HCT116 (cell line): ENCODE results near the gene UVSSA.

Experiments
- CTCF ChIP-seq, 3 experiments: fragments of 200-600 bp in 1 of 3; sonication (generic) in 1 of 3; IDR thresholded peaks in 2 of 3; conservative IDR thresholded peaks in 1 of 3; 2 replicates each; pipeline ENCODE4 v1.5.1; 2012 to 2017; ENCODE audit warnings: low read depth in 2 of 3, low read length in 2 of 3, antibody characterized with exemption in 1 of 3, borderline replicate concordance in 1 of 3, control low read depth in 1 of 3, mild to moderate bottlenecking in 1 of 3, mixed read lengths in 1 of 3, mixed run types in 1 of 3, moderate library complexity in 1 of 3; ENCODE audit not compliant: insufficient read depth in 1 of 3
- EZH2 ChIP-seq: fragments of 200-600 bp; sonication (generic); IDR thresholded peaks from 2 replicates; pipeline ENCODE4 v1.6.1; 2017; ENCODE audit warnings: antibody characterized with exemption, mixed run types
- EZH2phosphoT487 ChIP-seq: fragments of 200-600 bp; IDR thresholded peaks from 2 replicates; pipeline ENCODE4 v1.6.1; 2018; ENCODE audit warnings: antibody characterized with exemption, borderline replicate concordance
- MAX ChIP-seq: IDR thresholded peaks from 2 replicates; pipeline ENCODE4 v1.6.1; 2012
- POLR2A ChIP-seq: IDR thresholded peaks from 2 replicates; pipeline ENCODE4 v1.7.0; 2011; ENCODE audit warnings: borderline replicate concordance; ENCODE audit not compliant: insufficient read depth, insufficient read length; ENCODE audit errors: extremely low read depth
- POLR2AphosphoS5 ChIP-seq: IDR thresholded peaks from 2 replicates; pipeline ENCODE4 v1.6.1; 2011; ENCODE audit warnings: mild to moderate bottlenecking, low read depth, low read length, moderate library complexity
- RAD21 ChIP-seq: IDR thresholded peaks from 2 replicates; pipeline ENCODE4 v1.6.1; 2012; ENCODE audit warnings: low read depth, mild to moderate bottlenecking
- SIN3A ChIP-seq: IDR thresholded peaks from 2 replicates; pipeline ENCODE4 v1.6.1; 2012; ENCODE audit warnings: low read depth
- SP1 ChIP-seq: IDR thresholded peaks from 2 replicates; pipeline ENCODE4 v1.6.1; 2012; ENCODE audit warnings: low read depth
- TCF7L2 ChIP-seq: IDR thresholded peaks from 2 replicates; pipeline ENCODE4 v1.7.0; 2011; ENCODE audit warnings: borderline replicate concordance, inconsistent platforms; ENCODE audit not compliant: insufficient read depth, insufficient read length; ENCODE audit errors: extremely low read depth

- no peak for TF ChIP-seq CTCF (IDR thresholded peaks at IDR 0.05 in 2 of 3, conservative IDR thresholded peaks at IDR 0.05 in 1 of 3; ENCODE audit: borderline replicate concordance in 1 of 3, insufficient read depth in 1 of 3, low read depth in 2 of 3, low read length in 2 of 3)
- TF ChIP-seq EZH2 = no peak
- no peak for TF ChIP-seq TCF7L2
- no peak for TF ChIP-seq EZH2phosphoT487
- no peak for TF ChIP-seq POLR2A
- TF ChIP-seq SP1 = no peak
- no peak for TF ChIP-seq POLR2AphosphoS5
- TF ChIP-seq MAX = no peak
- no peak for TF ChIP-seq SIN3A
- TF ChIP-seq RAD21 = no peak
Observed at GRCh38 chr4:1352567-1352900, 5.5 kb downstream of the UVSSA start.
